OCI-M2 (cell line): Measurements from ENCODE around the gene OR2A12.
"Not testable (repeated sequence)": the region's sequence is repeated elsewhere in the genome, so short reads cannot be mapped to it uniquely, and the experiment has no call there.

Experiments used
- DNase-seq: peaks from one replicate; lab custom pipeline; 2025; ENCODE audit not compliant: unreplicated experiment; lab: John Stamatoyannopoulos, UW

OR2A12 gene

DNA sequence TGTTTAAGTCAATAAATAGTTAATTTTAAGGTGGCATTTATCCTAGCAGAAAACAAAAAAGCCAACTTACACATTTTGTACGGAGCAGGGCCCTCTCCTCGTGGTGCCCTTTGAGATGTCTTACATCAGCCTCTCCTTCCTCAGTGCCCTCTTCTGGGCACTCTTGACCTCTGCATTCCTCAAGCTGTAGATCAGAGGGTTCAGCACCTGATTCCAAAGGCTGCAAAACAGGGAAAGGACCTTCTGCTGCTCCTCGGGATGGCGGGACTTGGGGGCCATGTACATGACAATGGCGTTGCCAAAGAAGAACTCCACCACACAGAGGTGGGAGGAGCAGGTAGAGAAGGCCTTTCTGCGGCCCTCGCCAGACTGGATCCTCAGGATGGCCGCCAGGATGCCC lies 32.3 kb downstream of the OR2A12 start:
- DNase-seq: no peak

DNA sequence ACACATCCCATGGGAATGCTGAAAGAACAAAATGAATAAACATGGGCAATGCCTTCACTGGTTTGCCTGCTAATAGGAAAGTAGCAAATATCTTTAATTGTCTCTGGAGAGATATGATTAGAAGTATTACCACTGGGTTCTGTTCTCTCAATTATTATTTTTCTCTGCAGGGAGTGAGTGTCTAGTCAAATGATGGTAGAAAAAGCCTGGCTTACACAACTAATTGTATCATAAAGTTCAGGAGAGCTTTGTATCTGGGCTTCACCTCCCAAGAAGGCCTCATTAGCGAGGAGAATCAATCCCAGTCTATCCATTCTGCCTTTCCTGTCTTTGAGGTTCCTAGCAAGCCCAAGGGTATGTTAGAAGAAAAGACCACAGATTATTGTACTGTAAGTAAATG lies 36.8 kb downstream of the OR2A12 start, which contains the start of gene OR2A14:
Gene OR2A14 (plus strand): TSS at position 301 of the 400 bp plus-strand sequence. CDS start 5,937 bp downstream, outside the sequence.
- no peak for DNase-seq

DNA sequence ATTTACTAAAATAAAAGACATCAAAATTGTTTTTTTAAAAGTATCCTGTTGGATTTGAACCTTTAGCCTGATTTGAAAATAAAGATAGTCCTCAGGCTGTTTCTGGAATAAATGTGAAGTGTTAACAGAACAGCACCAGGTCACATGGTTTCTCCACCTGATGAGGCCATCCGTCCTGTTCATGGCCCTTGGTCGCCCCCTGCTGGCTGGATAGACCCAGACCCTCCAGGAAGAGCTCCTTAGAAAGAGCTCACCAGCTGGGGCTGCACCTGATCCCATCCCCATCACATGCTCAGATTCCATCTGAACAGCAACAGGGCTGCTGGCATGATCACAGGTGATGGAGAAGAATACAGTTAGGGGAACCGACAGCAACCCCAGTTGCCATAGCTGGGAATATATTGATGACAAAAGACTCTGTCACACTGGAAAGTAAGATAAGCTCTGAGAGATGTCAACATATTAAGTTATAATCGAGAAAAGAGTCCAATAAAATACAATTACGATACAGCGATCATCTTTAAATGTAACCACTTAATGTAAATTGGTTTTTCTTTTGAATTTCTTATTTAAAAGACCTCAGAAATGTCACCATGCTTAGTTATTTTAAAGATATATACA lies 41.7 kb downstream of the OR2A12 start:
- no peak for DNase-seq

DNA sequence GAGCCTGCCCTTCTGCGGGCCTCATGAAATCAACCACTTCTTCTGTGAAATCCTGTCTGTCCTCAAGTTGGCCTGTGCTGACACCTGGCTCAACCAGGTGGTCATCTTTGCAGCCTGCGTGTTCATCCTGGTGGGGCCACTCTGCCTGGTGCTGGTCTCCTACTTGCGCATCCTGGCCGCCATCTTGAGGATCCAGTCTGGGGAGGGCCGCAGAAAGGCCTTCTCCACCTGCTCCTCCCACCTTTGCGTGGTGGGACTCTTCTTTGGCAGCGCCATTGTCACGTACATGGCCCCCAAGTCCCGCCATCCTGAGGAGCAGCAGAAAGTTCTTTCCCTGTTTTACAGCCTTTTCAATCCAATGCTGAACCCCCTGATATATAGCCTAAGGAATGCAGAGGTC lies 43.5 kb downstream of the OR2A12 start:
- DNase-seq: not testable (repeated sequence)

DNA sequence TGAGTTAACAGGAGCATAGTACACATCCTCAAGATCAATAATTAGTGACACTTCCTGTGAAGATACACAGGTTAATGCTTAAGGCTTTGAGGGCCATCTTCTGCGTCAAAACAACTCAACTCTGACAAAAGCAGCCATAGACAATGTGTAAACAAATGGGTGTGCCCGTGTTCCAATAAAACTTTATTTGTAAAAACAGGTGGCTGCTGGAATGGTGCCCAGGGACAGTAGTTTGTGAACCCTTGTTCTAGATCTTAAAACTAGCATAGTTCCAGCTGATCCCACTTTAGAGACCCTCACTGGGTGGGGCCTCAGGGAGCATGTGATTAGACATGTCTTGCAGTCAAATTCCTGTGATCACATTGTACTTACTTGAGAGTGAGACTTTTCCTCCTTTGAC lies 44.7 kb downstream of the OR2A12 start:
- DNase-seq: no peak

DNA sequence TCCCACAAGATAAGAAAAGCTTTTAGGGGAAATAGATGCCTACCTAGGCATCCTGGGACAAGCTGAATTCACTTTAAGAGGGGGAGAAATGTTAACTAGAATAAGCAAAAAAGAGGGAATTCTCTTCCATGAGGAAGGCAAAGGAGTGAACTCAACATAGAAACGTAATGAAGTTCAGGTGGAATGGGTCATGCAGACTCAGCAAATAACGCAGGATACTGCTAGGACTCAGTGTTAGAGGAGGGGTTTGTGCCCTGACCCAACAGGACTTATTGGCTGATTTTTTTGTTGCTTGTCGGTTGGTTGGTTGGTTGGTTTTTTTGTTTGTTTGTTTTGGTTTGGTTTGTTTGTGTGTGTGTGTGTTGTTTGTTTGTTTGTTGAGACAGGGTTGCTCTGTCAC lies 46.2 kb downstream of the OR2A12 start:
- no peak for DNase-seq

DNA sequence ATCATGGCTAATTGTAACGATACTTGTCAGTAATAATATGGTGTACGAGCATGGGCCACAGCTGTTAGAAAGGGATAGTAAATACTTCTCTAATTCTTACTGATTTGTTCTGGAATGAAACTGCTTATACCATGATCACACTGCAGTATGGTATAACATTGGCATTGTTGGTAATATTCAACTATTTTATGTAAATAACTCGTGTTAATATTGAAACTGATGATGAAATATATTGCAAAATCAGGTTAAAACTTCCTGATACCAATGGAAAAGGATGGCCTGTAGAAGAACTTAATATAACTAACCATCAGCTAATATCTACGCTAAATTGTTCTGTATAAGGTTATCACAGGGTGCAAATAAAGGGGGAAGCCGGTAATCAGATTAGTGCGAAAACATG lies 47.2 kb downstream of the OR2A12 start:
- DNase-seq: no peak

DNA sequence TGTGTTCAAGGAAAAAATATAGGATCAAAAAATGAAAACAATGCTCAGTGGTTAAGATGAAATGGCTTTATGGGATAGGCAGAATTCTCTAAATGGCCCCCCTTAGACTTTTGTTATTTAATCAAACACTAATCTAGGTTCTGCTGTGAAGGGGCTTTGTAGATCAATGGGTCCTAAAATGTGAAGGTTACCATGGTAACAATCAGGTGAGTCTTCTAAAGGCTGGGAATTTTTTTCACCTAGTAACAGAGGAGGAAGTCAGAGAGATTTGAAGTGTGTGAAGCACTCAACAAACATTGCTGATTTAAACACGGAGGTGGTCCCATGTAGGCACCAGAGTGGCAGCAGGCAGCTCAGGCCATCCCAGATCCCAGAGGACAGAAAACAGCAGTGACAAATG lies 48.0 kb downstream of the OR2A12 start:
- no peak for DNase-seq

DNA sequence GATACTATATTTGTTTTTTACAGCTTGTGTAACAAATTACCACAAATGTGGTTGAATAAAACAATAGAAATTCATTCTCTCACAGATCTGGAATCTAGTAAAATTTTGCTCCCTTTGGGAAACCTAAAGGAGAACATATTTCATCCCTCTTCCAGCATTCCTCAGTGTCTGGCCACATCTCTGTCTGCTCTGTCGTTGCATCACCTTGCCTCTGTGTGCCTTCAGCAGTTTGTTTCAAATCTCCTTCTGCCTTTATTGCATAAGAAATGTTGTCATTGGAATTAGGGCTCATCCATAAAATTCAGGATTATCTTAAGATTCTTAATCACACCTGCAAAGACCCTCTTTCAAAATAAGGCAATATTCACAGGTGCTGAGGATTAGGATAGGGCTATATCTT lies 51.4 kb downstream of the OR2A12 start:
- DNase-seq: no peak

DNA sequence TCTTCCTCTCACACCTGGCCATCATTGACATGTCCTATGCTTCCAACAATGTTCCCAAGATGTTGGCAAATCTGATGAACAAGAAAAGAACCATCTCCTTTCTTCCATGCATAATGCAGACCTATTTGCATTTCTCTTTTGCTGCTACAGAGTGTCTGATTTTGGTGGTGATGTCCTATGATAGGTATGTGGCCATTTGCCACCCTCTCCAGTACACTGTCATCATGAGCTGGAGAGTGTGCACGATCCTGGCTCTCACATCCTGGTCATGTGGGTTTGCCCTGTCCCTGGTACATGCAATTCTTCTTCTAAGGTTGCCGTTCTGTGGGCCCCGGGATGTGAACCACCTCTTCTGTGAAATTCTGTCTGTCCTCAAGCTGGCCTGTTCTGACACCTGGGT lies 56.1 kb downstream of the OR2A12 start:
- no peak for DNase-seq

DNA sequence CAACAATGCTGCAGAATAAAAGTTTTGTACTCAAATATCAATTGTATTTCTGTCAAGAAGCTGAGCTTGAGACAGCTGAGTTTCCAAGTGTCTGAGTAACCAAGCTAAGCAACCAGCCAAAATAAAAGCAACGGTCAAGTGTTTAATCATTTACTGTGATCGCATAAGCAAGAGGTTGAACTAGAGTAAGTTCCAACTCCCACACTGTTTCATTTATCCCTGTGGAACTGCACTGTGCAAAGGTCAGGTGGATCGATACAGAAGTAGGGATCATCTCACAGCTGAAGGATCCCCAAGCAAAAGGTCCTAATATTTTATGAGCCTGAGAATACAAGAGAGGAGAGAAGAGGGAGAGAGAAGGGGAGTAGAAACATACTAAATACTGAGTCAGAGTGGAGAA lies 58.3 kb downstream of the OR2A12 start:
- no peak for DNase-seq

DNA sequence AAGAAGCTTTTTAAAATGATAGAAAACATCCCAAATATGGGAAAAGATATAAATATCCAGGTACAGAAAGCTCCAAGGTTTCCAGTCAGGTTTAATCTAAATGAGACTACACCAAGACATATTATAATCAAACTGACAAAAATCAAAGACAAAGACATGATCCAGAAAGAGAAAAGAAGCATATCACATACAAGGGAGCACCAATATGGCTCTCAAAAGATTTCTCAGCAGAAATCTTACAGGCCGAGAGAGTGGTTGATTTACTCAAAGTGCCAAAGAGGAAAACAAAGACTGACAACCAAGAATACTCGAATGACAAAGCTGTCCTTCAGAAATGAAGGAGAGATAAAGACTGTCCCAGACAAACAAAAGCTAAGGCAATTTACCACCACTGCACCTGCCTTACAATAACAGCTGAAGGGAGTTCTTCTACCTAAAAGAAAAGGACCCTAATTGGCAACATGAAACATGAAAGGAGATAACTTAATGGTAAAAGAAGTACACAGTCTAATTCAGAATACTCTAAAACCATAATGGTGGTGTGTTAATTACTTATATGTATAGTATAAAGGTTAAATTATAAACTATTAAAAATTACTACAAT lies 62.2 kb downstream of the OR2A12 start:
- DNase-seq: no peak
